Amygdala (tissue), 56 donors: ENCODE results near the gene ADD1.
"Not testable (repeated sequence)": the region's sequence is repeated elsewhere in the genome, so short reads cannot be mapped to it uniquely, and the experiment has no call there.

Source experiments
- DNase-seq, 56 donors: peaks; one replicate each; lab custom pipeline; 2025; lab: John Stamatoyannopoulos, UW

ADD1 gene

GRCh38 chr4:2940267-2941137 is 96.9 kb downstream of the ADD1 start:
- no peak for DNase-seq

GRCh38 chr4:2941138-2942036 is 97.7 kb downstream of the ADD1 start:
- no peak for DNase-seq

- no peak for DNase-seq
Observed at GRCh38 chr4:2942037-2942531, 98.4 kb downstream of the ADD1 start.

- DNase-seq: no peak
Observed at GRCh38 chr4:2942532-2943363, 99.1 kb downstream of the ADD1 start.

- no peak for DNase-seq
Observed at GRCh38 chr4:2943364-2944090, 99.9 kb downstream of the ADD1 start.

GRCh38 chr4:2944091-2944482 is 100.4 kb downstream of the ADD1 start:
- no peak for DNase-seq

- DNase-seq: no peak
Observed at GRCh38 chr4:2944586-2945526, 101.2 kb downstream of the ADD1 start.

- DNase-seq: not testable (repeated sequence)
Observed at GRCh38 chr4:2945619-2946604, 102.3 kb downstream of the ADD1 start.

- DNase-seq: no peak
Observed at GRCh38 chr4:2946812-2947600, 103.4 kb downstream of the ADD1 start.

GRCh38 chr4:2947926-2948325 is 104.3 kb downstream of the ADD1 start:
- DNase-seq: no peak

- DNase-seq: peak in 5 of 56 donors; percentile 8 to 37 (median 25)
Observed at GRCh38 chr4:2948895-2949781, 105.5 kb downstream of the ADD1 start.

GRCh38 chr4:2949782-2950125 is 106.1 kb downstream of the ADD1 start:
- no peak for DNase-seq

GRCh38 chr4:2950221-2950989 is 106.8 kb downstream of the ADD1 start:
- no peak for DNase-seq

- no peak for DNase-seq
Observed at GRCh38 chr4:2953496-2953895, 109.9 kb downstream of the ADD1 start.
